Right renal pelvis (tissue), 4 donors: ENCODE data around the gene TFF2. TPM values are rescaled to one million over a fixed set of nuclear protein-coding genes. Genes with fewer than 3 reads are reported as not detected.

Experiments used
- polyA plus RNA-seq, 4 donors: library from polyadenylated mRNA; unstranded; fragments of 120-200 nt; gene quantifications; one replicate each; pipeline ENCODE4 v1.2.1, GENCODE V29; 2013; ENCODE audit not compliant: insufficient read length in 4 of 4

Gene TFF2
- polyA plus RNA-seq, 4 donors = not detected

Other genes starting within 250 kb of the TFF2 start
- gene ABCG1, start 131.9 kb downstream of the TFF2 start, polyA plus RNA-seq = 10 to 100 TPM in 3 of 4 donors, 1 to 10 TPM in 1; 8.5 to 11.5 (median 10.3) TPM
- 1 to 10 TPM; 3.1 to 6.2 (median 3.6) TPM for gene TFF3, start 35.6 kb downstream of the TFF2 start, polyA plus RNA-seq
- under 1 TPM in 1 of 4 donors, not detected in 3; 0.70 TPM for gene TFF1, start 15.5 kb upstream of the TFF2 start, polyA plus RNA-seq
- 1 to 10 TPM; 2.2 to 2.6 (median 2.3) TPM for gene TMPRSS3, start 45.1 kb upstream of the TFF2 start, polyA plus RNA-seq
- gene UBASH3A, start 52.9 kb upstream of the TFF2 start, polyA plus RNA-seq = under 1 TPM in 3 of 4 donors, not detected in 1; 0.07 to 0.10 (median 0.10) TPM
- gene RSPH1, start 145.2 kb upstream of the TFF2 start, polyA plus RNA-seq = 10 to 100 TPM; 10.7 to 14.1 (median 13.1) TPM
- gene SLC37A1, start 162.9 kb upstream of the TFF2 start, polyA plus RNA-seq = 10 to 100 TPM in 1 of 4 donors, 1 to 10 TPM in 3; 7.8 to 10.5 (median 9.1) TPM